HS-5 (cell line): ENCODE measurements around the gene CUX1.

Source experiments
- DNase-seq: peaks from one replicate; pipeline ENCODE4 v3.0.0-alpha.2; 2012; ENCODE audit warnings: low read depth

The CUX1 gene

DNA sequence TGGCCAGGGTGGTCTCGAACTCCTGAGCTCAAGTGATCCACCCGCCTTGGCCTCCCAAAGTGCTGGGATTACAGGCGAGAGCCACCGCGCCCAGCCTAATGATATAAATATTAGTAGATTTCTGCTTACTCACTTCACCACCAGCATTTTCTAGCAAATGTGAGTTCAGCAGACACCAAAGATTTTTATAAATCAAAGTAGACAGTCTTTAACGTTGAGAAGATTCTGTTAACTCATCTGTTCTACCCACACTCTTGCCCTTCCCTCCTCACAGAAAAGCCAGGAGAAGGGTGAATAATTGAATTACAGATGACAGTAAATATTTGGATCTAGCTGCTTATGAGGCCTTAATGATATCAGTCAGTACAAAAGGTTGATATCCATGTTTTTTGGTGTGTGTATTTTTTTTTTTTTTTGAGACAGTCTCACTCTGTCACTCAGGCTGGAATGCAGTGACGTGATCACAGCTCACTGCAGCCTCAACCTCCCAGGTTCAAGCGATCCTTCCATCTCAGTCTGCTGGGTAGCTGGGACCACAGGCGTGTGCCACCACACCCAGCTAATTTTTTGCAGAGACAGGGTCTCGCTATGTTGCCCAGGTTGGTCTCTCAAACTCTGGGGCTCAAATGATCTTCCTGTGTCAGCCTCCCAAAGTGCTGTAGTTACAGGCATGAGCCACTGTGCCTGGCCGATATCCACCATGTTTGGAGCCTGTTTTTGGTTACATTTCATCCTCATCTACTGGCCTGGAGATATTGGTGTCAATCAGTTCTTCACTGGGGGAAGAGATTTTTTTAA, 120.5 kb downstream of the CUX1 start:
- no peak for DNase-seq

DNA sequence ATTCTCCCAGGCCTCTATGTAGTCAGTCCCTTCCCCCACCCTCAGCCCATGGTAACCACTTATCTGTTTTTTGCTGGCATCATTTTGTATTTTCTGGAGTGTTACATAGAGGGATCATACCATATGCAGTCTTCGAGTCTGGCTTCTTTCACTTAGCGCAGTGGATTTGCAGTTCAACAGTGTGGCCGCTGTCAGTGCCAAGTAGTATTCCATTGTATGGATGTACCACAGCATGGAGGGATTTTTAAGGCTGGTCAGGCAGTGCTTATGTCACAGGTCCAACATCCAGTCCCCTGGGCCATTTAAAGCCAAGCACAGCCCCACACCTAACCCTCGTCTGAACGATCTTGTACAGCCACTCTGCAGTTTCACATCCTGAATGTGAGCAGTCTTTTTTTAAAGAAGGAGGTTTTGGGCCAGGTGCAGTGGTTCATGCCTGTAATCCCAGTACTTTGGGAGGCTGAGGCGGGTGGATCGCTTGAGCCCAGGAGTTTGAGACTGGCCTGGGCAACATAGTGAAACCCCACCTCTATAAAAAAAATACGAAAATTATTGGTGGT, 121.8 kb downstream of the CUX1 start:
- no peak for DNase-seq

DNA sequence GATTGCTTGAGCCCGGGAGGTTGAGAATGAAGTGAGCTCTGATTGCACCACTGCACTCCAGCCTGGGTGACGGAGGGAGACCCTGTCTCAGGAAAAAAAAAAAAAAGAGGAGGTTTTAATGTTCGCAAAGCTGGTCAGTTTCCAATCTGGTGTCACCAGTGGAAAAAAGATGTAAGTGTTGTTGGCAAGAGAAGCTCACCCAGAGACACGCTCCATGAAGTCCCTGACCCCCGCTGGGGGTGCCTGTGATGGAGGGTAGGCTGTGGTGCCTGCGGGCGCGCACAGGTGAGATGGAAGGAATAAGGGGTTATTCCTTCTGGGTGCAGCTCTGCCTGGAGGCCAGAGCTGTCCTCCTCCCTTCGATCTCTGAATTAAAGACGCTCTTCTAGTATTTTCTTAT, 122.7 kb downstream of the CUX1 start:
- DNase-seq, result no peak

DNA sequence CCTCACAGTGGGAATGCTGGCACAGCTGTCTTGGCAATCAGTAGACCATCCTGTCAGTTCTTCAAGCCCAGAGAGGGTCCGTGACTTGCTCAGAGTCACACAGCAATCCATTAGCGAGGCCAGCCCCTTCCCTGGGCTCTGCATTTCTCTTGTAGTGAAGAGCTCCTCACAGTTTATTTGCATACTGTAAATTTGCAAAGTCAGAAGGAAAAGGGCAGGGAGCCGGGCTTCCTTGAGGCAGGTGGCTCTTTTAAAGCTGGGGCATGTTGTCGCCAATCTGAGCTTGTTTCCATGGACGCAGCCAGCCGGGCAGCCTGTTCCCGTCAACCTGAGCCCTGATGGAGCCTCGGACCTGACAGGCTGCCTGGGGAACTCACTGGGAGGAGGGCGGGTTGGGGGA, 123.4 kb downstream of the CUX1 start:
- DNase-seq, result no peak

DNA sequence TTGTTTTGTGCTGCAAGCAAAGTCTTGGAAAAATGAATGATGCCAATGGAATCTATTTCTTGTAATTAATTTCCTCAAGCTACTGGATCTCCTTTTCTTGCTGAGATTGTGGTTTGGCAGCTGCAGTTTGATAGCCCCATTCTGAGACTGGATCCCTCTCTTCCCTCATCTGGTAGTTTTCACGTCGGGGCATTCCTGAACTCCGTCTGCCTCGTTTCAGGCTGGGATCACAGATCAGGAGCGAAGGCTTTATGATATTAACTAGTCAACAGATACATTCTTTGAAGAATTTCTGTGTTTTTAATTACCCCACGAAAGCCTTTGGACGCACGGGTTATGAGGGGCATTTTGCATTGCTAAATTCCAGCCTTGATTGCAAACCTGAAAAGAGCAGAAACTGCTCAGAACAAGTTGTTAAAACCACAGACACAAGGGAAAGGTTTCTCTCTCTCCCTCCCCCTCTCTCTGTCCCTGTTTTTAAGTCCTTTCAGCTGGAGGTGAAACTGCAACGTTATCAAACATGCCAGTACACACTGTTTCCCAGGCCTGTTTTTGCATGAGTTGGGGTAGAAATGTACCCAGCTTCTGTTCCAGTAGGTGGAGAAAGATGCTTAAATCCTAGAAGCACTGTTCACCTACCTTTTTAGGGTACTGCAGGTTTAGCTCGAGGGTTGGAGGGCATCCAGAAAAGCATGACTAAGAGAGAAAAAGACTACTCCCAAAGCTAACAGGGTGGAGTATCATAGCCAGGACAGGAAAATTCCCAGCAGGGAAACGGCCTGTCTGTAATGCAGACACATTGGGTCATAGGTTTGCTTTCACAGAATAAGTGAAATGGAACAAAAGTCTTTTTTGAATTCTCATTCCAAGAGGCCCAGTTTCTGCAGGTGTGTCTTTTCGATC, 124.3 kb downstream of the CUX1 start:
- peak; percentile 54 for DNase-seq

DNA sequence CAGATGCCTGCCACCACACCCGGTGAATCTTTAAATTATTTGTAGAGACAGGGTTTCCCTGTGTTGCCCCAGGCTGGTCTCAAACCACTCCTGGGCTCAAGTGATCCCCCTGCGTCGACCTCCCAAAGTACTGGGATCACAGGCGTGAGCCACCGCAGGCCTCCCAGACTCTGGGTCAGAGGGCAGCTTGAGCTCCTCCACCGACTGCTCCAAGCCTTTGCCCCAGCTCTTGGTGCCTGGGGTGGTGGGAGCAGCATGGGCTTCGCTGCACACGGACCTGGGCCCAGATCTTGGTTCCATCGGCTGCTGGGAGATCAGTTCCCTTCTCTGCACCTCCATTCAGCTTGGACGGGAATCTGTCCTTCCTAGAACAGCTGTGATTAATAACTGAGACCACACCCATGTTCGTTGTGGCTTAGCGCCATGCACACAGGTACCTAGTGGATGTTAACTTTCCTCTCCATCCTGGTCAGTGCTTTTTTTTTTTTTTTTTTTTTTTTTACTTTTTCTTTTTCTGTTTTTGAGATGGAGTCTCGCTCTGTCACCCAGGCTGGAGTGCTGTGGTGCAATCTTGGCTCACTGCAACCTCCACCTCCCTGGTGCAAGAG, 125.3 kb downstream of the CUX1 start:
- no peak for DNase-seq

DNA sequence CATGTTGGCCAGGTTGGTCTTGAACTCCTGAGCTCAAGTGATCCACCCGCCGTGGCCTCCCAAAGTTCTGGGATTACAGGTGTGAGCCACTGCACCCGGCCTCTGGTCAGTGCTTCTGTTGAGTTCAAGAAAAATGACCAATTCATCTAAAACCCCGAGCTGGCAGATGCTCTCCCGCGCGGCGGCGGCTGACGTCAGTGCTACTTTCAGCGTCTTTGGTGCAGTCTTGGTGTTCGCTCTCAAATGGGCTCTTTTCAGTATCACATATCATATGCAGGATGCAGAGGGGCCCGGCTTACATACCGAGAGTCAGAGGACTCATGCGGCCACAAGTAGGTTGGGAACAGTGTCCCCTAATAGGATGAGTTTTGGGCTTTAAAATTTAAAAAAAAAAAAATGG, 125.9 kb downstream of the CUX1 start:
- DNase-seq, result no peak

DNA sequence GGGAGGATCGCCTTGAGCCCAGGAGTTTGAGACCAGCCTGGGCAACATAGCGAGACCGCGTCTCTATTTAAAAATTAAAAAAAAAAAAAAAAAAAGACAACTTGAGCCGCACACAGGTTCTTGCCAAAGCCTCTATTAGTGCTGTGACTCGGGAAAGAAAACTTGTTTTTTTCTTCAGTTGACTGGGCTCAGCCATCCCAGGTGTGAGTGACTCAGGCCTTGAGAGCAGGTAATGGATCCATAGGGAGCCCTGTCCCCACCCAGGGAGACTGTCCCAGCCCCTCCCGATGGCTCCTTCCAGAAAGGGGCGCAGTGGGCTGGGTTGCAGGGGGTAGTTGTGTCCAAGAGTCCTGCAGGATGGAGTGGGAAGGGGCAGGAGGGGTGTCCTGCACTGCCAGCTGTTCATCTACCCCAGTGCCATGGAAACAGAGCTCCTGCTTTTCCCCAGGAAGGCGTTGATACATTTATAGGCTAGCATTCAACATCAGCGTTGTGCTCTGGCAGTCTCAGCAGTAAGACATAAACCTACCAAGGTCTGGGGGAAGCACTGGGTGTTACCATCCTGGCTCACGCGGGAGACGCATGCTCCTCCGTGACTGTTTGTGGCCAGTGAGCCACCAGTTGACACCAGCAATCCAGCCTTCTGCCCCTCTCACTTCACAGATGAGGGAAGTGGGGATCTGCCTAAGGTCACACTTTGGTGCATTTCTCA, 126.6 kb downstream of the CUX1 start:
- DNase-seq, result no peak

DNA sequence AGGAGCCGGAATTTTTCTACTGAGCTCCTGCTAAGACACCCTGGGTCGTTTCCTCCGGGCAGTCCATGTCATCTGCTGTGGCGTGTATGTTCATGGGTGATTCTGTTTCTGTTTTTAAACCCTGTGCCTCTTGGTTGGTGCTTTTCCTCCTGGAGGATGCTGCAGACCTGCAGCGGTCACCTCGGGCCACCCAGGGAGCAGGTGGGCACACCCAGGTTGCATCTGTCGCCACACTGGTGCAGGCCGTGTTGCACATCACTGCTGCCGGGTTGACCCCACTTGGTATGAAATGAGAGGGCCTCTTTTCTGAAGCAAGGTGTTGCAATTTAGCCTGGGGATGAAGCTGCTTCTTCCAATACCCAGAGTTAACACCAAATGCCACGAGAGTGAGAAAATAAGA, 127.2 kb downstream of the CUX1 start:
- DNase-seq, result no peak

DNA sequence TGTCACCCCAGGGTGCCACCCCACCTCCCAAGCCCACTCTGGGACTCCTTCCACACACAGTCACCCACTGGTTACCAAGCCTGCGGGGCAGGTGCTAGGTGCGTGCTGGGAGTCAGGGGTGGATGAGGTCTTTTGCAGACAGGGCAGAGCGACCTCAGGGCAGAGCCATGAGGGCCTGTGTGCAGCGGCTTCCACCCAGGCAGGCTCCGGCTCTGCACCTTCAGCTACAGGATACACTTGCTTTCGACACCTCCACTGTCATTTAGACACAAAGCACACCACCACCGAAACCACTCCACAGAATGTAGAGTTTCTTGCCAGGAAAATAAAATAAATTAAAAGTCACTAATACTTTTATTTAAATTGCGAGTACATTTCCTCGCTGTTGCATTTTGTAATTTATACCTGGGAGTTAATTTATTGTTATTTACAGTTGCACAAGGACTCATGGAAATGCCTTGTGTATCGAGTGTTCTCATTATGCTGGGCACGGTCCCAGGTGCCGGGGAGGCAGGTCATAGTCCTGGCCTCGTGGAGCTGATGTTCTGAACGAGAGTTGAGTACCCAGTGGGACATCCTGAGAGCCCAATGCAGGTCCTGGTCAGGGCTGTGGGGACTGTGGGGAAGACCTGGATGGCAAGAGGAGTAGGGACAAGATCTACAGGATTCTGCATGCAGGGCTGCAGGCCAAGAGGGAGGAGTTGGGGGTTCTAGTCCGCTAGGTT, 127.8 kb downstream of the CUX1 start:
- DNase-seq, result no peak

DNA sequence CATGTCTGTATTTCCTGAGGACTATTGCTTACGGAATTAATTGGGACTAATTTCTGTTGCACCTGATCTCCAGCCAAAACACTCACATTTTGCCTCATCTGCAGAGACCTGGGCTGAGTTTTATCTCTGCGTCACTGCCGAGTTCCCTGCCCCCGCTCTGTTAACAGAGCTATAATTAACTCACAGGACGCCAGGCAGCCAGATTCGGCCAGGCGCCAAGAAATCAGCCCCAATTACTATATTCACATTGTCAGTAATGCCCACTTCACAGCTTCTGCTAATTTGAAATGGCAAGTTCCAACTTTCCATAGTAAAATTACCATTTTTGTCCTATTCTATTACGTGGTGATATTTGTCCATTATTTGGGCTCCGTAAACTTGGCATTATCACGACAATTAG, 130.5 kb downstream of the CUX1 start:
- DNase-seq, result no peak

DNA sequence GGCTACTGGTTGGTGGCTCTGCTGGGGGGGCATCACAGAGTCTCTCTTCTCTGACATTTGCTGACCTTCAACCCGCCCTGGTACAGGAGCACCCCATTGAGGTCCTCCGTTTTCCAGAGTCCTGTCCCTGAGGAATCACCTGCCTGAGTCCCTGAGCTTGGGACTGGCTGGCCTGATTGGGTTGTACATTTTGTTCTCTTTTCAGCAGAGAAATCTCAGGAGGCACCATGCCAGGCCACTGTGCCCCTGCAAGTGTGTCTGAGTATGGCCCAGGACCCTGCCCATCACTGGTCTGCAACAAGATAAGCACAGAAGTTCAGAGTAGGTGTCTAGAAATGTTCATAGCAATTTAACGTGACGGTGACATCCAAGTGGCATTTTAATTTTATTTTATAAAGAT, 131.2 kb downstream of the CUX1 start:
- no peak for DNase-seq

DNA sequence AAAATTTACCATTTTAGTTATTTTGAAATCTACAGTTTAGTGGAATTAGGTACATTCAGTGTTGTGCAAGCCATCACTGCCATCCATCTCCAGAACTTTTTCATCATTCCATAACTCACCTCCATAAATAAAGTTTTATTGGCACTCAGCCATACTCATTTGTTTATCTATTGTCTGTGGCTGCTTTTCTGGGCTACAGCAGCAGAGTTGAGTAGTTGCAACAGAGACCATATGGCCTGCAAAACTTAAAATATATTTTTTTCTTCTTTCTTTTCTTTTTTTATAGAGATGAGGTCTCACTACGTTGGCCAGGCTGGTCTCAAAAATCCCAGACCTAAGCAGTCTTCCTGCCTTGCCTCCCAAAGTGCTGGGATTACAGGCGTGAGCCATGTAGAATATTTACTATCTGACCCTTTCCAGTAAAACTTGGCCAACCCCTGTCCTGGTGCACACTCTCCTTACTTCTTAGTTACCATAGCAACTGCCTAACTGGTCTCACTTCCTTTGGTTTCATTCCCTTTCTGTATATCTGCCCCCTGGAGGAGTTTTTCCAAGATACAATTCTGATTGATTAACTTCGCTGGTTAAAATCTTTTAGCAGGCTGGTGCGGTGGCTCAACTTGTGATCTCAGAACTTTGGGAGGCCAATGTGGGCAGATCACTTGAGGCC, 133.2 kb downstream of the CUX1 start:
- DNase-seq, result no peak

DNA sequence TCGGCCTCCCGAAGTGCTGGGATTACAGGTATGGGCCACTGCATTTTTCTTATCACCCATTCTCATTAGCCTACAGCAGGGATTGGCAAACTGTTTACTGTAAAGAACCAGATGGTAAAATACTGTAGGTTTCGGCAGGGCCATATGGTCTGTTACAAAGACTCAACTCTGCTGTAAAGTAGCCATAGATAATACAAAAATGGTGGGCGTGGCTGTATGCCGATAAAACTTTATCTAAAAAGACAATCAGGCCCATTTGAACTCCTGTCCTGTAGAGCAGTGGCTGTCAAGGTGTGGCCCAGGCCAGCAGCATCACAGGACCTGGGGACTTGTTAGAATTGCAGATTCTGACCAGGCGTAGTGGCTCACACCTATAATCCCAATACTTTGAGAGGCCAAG, 134.3 kb downstream of the CUX1 start:
- no peak for DNase-seq

DNA sequence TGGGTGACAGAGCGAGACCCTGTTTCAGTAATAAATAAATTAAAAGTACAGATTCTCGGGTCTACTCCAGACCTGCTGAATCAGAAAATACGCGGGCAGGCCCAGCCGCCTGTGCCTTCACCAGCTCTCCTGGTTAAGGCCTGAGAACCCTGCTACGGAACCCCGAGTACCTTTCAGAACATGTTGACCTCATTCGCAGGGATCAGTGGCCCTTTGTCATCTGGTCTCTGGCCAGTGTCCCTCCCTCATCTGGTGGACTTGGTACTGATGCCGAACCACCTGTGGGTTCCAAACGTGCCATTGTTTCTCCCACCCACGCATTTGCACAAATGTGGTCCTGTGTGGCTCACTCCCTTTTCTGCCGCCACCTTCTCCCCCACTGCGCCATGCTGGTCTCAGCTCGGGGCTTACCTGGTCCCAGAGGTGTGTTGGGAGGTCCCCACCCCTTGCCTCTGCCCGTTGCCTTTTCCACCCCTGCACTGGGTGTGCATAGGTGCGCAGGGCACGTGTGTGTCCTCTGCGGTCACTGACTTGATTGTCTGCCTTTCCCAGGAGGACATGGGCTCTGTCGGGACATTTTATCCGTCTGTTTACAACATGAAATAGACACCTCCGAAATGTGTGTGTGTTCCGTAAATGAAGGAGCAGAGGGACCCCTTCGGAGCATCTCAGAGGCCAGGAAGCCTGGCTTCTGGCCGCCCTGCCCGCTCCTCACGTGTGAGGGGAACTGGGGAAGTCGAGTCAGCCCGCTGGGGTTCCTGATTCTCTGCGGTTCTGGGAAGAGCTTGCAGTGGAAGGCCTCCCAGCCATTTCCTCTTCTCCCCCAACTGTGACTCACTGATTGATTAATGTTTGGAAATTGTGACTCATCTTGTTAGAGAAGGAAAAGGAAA, 135.2 kb downstream of the CUX1 start:
- DNase-seq, result peak; percentile 63

DNA sequence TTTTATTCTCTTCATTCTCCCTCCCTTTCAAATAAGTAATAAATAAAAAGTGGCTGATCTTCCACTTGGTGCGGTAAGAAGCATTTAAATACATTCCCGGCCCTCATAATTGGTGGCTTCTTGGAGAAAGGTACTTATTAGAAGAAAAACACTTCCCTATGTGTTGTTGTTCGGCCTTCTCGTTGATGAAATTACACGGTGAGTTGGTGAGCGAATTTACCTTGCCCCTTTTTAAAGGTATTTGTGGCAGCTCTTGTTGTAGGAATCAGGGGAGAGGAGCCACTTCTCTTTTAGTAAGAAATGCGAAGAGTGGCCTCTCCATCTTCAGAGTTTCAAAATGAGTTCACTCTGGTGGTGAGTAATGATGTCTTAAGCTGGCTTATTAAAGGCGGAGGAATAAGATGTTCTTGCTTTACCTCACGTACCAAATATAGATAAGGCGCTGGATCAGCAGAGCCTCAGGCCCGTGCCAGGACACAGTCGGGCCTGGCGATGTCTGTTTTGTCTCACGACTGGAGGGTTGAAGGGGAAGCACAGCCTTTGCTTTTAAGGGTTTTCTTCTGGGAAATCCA, 135.9 kb downstream of the CUX1 start:
- peak; percentile 52 for DNase-seq

DNA sequence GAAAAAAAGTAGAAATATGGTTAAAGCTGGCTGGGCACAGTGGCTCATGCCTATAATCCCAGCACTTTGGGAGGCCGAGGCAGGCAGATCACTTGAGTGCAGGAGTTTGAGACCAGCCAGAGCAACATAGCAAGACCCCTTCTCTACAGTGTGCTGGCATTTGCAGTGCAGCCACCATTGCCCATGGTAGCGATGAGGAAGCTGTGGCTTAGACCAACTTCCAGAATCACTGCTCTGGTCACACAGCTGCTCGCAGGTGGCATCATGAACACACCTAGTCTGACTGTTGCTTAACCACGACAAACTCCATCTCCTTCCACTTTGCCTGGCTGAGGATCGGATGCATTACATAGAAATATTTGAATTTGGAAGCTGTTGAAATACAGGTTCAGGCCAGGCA, 137.1 kb downstream of the CUX1 start:
- DNase-seq, result no peak

DNA sequence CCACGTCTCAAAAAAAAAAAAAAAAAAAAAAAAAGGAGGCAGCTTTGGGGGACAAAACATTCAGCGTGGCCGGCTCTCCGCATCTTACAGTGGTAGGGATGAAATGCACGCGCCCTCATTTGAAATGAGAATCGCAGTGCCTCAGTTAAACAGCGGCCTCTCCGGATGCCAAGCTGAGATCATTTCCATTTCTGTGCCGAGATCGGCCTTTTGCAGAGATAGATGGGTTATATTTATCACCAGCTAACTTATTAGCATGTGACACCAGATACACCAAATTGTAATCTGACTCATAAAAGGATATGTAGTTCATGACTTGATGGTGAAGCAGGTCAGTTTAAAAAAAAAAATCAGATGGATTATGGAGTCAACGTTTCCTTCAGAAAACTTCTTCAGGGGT, 138.7 kb downstream of the CUX1 start:
- DNase-seq, result no peak
